SK-N-MC (cell line): ENCODE data around the gene ACCSL.

ENCODE experiments used
- DNase-seq: peaks from one replicate; pipeline ENCODE4 v3.0.0-alpha.2; 2011; ENCODE audit warnings: low read depth, low spot score
- H3K27ac ChIP-seq: fragments of 200-600 bp; sonication (generic); 2 replicates; pipeline ENCODE4 v1.5.1; 2016; ENCODE audit warnings: mixed run types
- H3K36me3 ChIP-seq: fragments of 200-600 bp; sonication (generic); 2 replicates; pipeline ENCODE4 v1.6.1; 2017; ENCODE audit warnings: antibody characterized with exemption, low read length, mixed read lengths; ENCODE audit not compliant: insufficient read depth
- H3K4me3 ChIP-seq: fragments of 200-600 bp; sonication (generic); 2 replicates; pipeline ENCODE4 v1.5.1; 2016
- H3K9ac ChIP-seq: fragments of 200-600 bp; sonication (generic); 2 replicates; pipeline ENCODE4 v1.8.0; 2017; ENCODE audit warnings: mixed run types, mixed read lengths; ENCODE audit not compliant: insufficient read length
- H3K9me3 ChIP-seq: fragments of 200-600 bp; sonication (generic); 2 replicates; pipeline ENCODE4 v1.6.1; 2017; ENCODE audit warnings: low read depth, mild to moderate bottlenecking, antibody characterized with exemption, low read length, moderate library complexity, mixed read lengths
- EZH2 ChIP-seq: fragments of 200-600 bp; sonication (generic); IDR thresholded peaks from one replicate; pipeline ENCODE4 v1.6.1; 2017; ENCODE audit warnings: antibody characterized with exemption
- FOXP2 ChIP-seq: optimal IDR thresholded peaks from 2 replicates; pipeline ENCODE3; 2011; ENCODE audit warnings: mild to moderate bottlenecking, moderate library complexity; ENCODE audit not compliant: insufficient read depth; ENCODE audit errors: extremely low read length, control extremely low read depth
- POLR2AphosphoS5 ChIP-seq: IDR thresholded peaks from 2 replicates; pipeline ENCODE4 v1.6.1; 2012; ENCODE audit warnings: mild to moderate bottlenecking, low read depth, low read length, borderline replicate concordance

The ACCSL gene

GRCh38 chr11:44037658-44037998 lies 10.2 kb upstream of the ACCSL start:
- DNase-seq = no peak
- no peak overlapping the region for H3K27ac ChIP-seq
- TF ChIP-seq POLR2AphosphoS5 (no peak), FOXP2 (no peak), EZH2 (no peak)
- H3K4me3 ChIP-seq = no peak overlapping the region
- no peaks in the 10 kb centered on the region for H3K9me3 ChIP-seq
- H3K9ac ChIP-seq = no peak overlapping the region
- no peaks in the 10 kb centered on the region for H3K36me3 ChIP-seq

DNA sequence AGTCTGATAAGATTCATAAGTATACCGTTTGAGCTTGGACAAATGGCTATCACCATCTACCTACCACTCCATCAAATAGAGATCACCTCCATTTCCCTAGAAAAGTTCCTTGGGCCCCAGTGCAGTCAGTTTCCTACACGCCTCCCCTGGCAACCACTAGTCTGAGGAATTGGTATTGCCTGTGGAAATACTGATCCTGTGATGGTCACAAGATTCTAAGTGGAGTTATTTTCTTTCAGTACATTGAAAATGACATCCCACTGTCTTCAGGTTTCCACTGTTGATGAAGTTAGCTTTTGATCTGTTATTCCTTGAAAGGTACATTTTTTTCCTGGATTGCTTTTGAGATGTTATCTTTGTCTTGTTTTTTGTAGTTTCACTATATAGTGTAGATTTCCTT lies 4.6 kb upstream of the ACCSL start:
- H3K9me3 ChIP-seq = no peaks in the 10 kb centered on the region
- no peak for DNase-seq
- no peaks in the 10 kb centered on the region for H3K36me3 ChIP-seq

GRCh38 chr11:44046182-44046581 lies 1.6 kb upstream of the ACCSL start:
- Histone ChIP-seq H3K4me3 (no peak overlapping the region), H3K9ac (no peak overlapping the region)

More for the DNA sequence above, 4.6 kb upstream of the ACCSL start:
- no peak overlapping the region for H3K4me3 ChIP-seq
- TF ChIP-seq POLR2AphosphoS5 = no peak
- no peak for TF ChIP-seq EZH2
- no peak for TF ChIP-seq FOXP2
- no peak overlapping the region for H3K27ac ChIP-seq
- H3K9ac ChIP-seq = no peak overlapping the region

DNA sequence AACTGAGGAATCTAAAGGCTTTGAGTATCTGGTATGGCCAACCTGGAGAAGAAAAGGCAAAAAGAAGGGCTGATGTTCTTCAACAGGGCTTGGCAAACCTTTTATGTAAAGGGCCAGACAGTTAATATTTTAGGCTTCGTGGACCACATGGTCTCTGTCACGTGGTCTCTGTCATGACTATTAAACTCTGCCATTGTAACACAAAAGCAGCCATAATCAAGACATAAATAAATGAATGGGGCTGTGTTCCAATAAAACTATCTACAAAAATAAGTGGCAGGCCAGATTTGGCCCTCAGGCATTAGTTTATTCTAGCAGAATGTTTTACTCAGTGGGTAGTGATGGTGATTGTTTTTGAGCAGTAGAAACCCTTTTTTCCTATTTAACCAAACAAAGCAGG lies 483 bp upstream of the ACCSL start:
- H3K9ac ChIP-seq = no peak overlapping the region
- TF ChIP-seq POLR2AphosphoS5 (no peak), EZH2 (no peak), FOXP2 (no peak)
- H3K27ac ChIP-seq = no peak overlapping the region
- H3K4me3 ChIP-seq = no peak overlapping the region
- no peaks in the 10 kb centered on the region for H3K36me3 ChIP-seq
- H3K9me3 ChIP-seq = no peaks in the 10 kb centered on the region
- DNase-seq = no peak

More at GRCh38 chr11:44046182-44046581, 1.6 kb upstream of the ACCSL start:
- Histone ChIP-seq H3K36me3 (no peaks in the 10 kb centered on the region), H3K9me3 (no peaks in the 10 kb centered on the region), H3K27ac (no peak overlapping the region)
- TF ChIP-seq POLR2AphosphoS5 = no peak
- no peak for TF ChIP-seq EZH2
- no peak for TF ChIP-seq FOXP2
- no peak for DNase-seq

DNA sequence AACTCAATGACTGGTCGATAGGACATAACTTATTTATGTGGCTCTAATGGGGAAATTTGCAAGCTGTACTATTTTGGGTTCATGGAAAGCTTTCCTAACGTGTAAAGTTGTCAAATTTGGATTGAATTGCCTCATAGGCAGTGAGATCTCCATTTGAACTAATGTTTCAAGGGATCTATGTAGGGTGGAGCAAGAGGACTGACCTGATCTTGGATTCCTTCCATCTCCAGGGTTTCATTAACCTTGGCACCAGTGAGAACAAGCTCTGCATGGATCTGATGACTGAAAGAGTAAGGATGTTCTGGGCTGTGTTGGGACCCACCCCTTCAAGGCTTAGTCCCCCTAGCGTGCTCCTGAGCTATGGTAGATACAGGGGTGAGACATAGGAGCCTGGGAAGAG lies 2.1 kb downstream of the ACCSL start:
- H3K9me3 ChIP-seq = no peaks in the 10 kb centered on the region
- no peak overlapping the region for H3K27ac ChIP-seq
- no peak for TF ChIP-seq POLR2AphosphoS5
- no peak for TF ChIP-seq EZH2
- no peak for TF ChIP-seq FOXP2
- H3K4me3 ChIP-seq = no peak overlapping the region
- no peaks in the 10 kb centered on the region for H3K36me3 ChIP-seq
- DNase-seq = no peak
- H3K9ac ChIP-seq = no peak overlapping the region

DNA sequence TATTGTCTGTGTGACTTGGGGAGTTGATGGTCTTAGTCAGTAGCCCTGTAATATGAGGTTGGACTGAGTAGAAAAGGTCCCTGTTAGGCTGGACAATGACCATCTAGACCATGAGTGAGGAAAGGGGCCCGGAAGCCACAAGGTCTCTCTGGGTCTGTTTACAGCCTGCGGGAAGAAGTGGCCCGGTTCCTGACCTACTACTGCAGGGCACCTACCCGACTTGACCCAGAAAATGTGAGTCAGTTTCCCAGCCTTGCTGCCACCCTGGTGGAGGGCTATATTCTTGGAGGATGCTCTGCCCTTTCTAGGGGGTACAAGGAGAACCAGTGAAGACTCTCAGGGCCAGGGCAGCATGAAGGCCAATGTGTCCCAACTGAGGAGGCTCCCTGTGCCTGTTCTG lies 3.4 kb downstream of the ACCSL start:
- no peak overlapping the region for H3K27ac ChIP-seq
- H3K9me3 ChIP-seq = no peaks in the 10 kb centered on the region
- no peak overlapping the region for H3K9ac ChIP-seq
- TF ChIP-seq POLR2AphosphoS5 = no peak
- no peak for TF ChIP-seq EZH2
- TF ChIP-seq FOXP2 = no peak
- DNase-seq = no peak
- no peaks in the 10 kb centered on the region for H3K36me3 ChIP-seq
- no peak overlapping the region for H3K4me3 ChIP-seq

GRCh38 chr11:44057340-44057739 lies 9.6 kb downstream of the ACCSL start:
- no peak for DNase-seq
- Histone ChIP-seq H3K9ac (no peak overlapping the region), H3K27ac (no peak overlapping the region), H3K4me3 (no peak overlapping the region), H3K36me3 (no peaks in the 10 kb centered on the region), H3K9me3 (no peaks in the 10 kb centered on the region)
- TF ChIP-seq POLR2AphosphoS5 = no peak
- no peak for TF ChIP-seq EZH2
- TF ChIP-seq FOXP2 = no peak

- Histone ChIP-seq H3K36me3 (no peaks in the 10 kb centered on the region), H3K9ac (no peak overlapping the region), H3K9me3 (no peaks in the 10 kb centered on the region), H3K27ac (no peak overlapping the region), H3K4me3 (no peak overlapping the region)
- no peak for DNase-seq
- no peak for TF ChIP-seq POLR2AphosphoS5
- TF ChIP-seq EZH2 = no peak
- no peak for TF ChIP-seq FOXP2
Measured at GRCh38 chr11:44058275-44058674, 10.5 kb downstream of the ACCSL start.

- no peak overlapping the region; the same call in 1 of the 2 replicates for H3K4me3 ChIP-seq
- H3K9ac ChIP-seq = no peak overlapping the region
- no peaks in the 10 kb centered on the region for H3K36me3 ChIP-seq
- TF ChIP-seq POLR2AphosphoS5 = no peak
- H3K27ac ChIP-seq = no peak overlapping the region
- DNase-seq = no peak
- H3K9me3 ChIP-seq = no peaks in the 10 kb centered on the region
Measured at GRCh38 chr11:44065161-44065661, 17.4 kb downstream of the ACCSL start.
